Tibial nerve (tissue), 4 donors: ENCODE data around the gene IAH1.

Experiments
- EP300 ChIP-seq, 2 donors: sonication (generic); formaldehyde crosslinking; IDR thresholded peaks; one replicate each; pipeline ENCODE4 v1.6.1; 2017; ENCODE audit warnings: antibody characterized with exemption in 2 of 2, mild to moderate bottlenecking in 1 of 2
- POLR2A ChIP-seq, 2 donors: fragments of 450-650 bp; IDR thresholded peaks; one replicate each; pipeline ENCODE4 v1.6.1; 2017; ENCODE audit warnings: antibody characterized with exemption in 2 of 2, mild to moderate bottlenecking in 2 of 2, moderate library complexity in 2 of 2
- TF ChIP-seq, protein P1 (sequence below), 5 experiments: fragments of 200-600 bp in 3 of 5; fragments of 450-650 bp in 2 of 5; sonication (generic) in 3 of 5; IDR thresholded peaks; one replicate each; pipeline ENCODE4 v1.5.1; 2016 to 2019; ENCODE audit warnings: antibody characterized with exemption in 5 of 5, mild to moderate bottlenecking in 3 of 5, moderate library complexity in 2 of 5

DNA sequence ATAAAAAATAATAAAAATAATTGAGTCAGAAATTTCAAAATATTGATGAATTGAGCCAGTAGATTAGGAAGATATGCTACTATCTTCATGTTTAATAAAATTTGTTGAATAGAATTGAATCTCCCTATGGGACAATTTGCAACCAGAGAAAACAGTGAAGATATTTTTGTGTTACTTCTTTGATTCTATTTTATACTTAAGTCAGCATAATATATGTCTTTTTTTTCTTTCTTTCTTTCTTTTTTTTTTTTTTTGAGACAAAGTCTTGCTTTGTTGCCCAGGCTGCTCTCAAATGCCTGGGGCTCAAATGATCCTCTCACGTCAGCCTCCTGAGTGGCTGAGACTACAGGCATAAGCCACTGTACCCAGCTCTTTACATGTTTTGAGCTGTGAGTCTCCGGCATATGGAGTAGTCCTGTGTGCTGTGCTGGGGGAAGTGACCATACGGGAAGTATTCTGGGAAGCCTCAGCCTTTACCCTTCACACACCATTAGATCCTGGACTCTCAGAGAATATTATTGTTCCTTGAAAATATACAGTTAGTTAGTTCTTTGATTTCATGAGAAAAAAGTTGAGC lies 13.8 kb upstream of the IAH1 start:
- TF ChIP-seq, protein P1, sequence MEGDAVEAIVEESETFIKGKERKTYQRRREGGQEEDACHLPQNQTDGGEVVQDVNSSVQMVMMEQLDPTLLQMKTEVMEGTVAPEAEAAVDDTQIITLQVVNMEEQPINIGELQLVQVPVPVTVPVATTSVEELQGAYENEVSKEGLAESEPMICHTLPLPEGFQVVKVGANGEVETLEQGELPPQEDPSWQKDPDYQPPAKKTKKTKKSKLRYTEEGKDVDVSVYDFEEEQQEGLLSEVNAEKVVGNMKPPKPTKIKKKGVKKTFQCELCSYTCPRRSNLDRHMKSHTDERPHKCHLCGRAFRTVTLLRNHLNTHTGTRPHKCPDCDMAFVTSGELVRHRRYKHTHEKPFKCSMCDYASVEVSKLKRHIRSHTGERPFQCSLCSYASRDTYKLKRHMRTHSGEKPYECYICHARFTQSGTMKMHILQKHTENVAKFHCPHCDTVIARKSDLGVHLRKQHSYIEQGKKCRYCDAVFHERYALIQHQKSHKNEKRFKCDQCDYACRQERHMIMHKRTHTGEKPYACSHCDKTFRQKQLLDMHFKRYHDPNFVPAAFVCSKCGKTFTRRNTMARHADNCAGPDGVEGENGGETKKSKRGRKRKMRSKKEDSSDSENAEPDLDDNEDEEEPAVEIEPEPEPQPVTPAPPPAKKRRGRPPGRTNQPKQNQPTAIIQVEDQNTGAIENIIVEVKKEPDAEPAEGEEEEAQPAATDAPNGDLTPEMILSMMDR (IDR thresholded peaks at IDR 0.05): no peak
- no peak for TF ChIP-seq EP300 (IDR thresholded peaks at IDR 0.05)
- TF ChIP-seq POLR2A (IDR thresholded peaks at IDR 0.05): no peak
